Sciatic nerve (tissue), 2 donors: ENCODE measurements around the gene ADAM23. TPM values are rescaled to one million over a fixed set of nuclear protein-coding genes. Genes with fewer than 3 reads are reported as not detected.
"Not testable (repeated sequence)": the region's sequence is repeated elsewhere in the genome, so short reads cannot be mapped to it uniquely, and the experiment has no call there.

ENCODE experiments used
- ATAC-seq: fragments of 200-7000 bp; cut with Tn5 transposase; one replicate; pipeline ENCODE4 v1.9.1; 2020; ENCODE audit warnings: mild to moderate bottlenecking, moderate library complexity
- DNase-seq: peaks from one replicate; pipeline ENCODE4 v3.0.0-alpha.2; 2020; ENCODE audit warnings: low spot score
- intact Hi-C: fragments of 100-400 bp; cut with DNase I; formaldehyde crosslinking; loops from one replicate; pipeline ENCODE4 v1.14.2; 2022
- total RNA-seq: library from RNA; stranded (reverse); fragmentation: NEBNext Ultra II Directional; extraction: Animal tissue kit (Norgen Biotek cat#: 25700); gene quantifications from one replicate; pipeline ENCODE4 v1.2.1, GENCODE V29; 2021
- donor health status: DM: no; HTN: no; CAD: no.
- donor health status: DM: no; HTN: no; CAD: no.

ADAM23 gene, protein sequence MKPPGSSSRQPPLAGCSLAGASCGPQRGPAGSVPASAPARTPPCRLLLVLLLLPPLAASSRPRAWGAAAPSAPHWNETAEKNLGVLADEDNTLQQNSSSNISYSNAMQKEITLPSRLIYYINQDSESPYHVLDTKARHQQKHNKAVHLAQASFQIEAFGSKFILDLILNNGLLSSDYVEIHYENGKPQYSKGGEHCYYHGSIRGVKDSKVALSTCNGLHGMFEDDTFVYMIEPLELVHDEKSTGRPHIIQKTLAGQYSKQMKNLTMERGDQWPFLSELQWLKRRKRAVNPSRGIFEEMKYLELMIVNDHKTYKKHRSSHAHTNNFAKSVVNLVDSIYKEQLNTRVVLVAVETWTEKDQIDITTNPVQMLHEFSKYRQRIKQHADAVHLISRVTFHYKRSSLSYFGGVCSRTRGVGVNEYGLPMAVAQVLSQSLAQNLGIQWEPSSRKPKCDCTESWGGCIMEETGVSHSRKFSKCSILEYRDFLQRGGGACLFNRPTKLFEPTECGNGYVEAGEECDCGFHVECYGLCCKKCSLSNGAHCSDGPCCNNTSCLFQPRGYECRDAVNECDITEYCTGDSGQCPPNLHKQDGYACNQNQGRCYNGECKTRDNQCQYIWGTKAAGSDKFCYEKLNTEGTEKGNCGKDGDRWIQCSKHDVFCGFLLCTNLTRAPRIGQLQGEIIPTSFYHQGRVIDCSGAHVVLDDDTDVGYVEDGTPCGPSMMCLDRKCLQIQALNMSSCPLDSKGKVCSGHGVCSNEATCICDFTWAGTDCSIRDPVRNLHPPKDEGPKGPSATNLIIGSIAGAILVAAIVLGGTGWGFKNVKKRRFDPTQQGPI
- total RNA-seq = 9.4 TPM

DNA sequence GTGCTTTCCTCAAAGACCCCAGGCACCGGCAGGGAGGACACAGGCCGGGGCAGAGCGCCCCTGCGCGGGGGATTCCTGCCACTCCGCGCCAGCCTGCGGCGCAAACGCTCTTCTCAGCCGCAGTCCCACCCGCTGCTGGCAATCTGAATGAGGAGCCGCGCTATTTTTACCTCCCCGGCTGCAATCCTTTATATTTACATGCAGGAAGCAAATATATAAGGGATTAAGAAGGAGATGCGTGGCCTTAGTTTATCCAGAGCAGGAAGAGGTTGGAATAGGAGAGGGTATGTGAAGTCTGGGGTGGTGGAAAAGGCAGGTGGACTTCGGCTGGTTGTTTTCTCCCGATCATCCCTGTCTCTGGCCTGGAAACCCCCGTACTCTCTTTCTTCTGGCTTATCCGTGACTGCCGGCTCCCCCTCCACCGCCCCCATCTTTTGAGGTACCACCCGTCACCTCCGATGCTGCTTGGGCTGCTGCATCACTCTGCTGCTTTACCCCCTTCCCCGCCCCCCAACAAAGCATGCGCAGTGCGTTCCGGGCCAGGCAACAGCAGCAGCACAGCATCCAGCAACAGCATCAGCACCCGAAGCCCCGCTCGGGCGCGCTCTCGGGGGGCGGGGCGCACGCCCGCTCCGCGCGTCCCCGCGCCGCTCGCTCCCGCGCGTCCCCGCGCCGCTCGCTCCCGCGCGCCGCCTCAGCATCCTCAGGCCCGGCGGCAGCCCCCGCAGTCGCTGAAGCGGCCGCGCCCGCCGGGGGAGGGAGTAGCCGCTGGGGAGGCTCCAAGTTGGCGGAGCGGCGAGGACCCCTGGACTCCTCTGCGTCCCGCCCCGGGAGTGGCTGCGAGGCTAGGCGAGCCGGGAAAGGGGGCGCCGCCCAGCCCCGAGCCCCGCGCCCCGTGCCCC is at the start of gene ADAM23:
Gene ADAM23, plus strand, starts transcription at position 700 of the 902 bp plus-strand sequence. CDS start 335 bp downstream, outside the sequence.
- intact Hi-C loops = no loop called here
- peak; percentile 91 for ATAC-seq
- peak; percentile 73 for DNase-seq

DNA sequence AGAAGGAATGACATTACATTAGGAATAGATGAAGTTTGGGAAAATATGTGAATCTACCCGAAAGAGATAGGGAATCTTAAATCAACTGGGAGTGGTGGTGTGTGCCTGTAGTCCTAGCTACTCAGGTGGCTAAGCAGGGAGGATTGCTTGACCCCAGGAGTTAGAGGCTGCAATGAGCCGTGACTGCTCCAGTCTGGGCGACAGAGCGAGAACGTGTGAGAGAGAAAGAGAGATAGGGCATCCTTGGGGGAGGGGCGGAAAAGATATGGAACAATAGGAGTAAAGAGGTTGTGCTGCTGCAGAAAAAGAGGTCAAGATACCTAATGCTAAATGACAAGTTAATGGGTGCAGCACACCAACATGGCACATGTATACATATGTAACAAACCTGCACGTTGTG is 47.1 kb upstream of the ADAM23 start:
- ATAC-seq (no peak), DNase-seq (no peak)
- intact Hi-C loops = no loop called here

DNA sequence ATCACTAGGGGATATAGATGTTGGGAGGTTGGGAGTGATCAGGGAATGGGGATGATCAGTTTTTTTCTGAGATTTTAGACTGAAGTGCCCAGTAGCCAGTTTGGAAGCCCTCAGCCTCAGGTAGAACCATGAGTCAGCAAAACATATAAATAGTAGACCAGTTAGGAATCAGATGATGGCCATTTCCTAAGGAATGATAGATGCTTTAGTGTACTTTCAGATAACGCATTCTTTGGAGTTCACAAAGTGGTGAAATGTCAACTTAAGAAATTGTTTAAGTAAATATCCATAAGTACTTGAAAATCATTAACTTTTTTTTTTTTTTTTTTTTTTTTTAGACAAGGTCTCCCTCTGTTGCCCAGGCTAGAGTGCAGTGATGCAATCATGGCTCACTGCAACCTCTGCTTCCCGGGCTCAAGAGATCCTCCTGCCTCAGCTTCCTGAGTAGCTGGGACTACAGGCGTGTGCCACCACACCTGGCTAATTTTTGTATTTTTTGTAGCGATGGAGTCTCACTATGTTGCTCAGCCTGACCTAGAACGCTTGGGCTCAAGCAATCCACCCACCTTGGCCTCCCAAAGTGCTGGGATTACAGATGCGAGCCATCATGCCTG is 40.3 kb upstream of the ADAM23 start:
- DNase-seq, ATAC-seq, intact Hi-C loops: not testable (repeated sequence)

GRCh38 chr2:206408323-206409320 is 34.7 kb upstream of the ADAM23 start:
- intact Hi-C loops = no loop called here
- DNase-seq = no peak

DNA sequence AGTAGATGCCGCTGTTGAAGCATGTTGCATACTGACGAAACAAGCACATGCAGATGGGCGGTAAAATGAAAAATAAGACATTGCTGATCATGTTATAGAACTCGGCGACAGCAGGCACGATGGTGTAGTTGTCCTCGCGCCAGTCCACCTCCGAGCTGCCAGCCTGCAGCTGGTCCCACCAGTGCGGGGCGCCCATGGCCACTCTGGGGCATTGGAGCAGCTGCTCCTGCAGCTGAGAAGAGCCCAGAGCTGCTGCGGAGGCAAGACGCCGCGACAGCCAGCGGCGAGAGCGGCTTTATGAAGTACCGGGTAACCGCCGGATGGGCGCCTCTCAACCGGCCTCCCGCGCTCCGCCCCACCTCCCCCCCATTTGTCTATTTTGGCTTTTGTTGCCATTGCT is 32.6 kb upstream of the ADAM23 start:
- intact Hi-C loops = no loop called here
- DNase-seq (no peak), ATAC-seq (no peak)

More at GRCh38 chr2:206408323-206409320, 34.7 kb upstream of the ADAM23 start:
- no peak for ATAC-seq

DNA sequence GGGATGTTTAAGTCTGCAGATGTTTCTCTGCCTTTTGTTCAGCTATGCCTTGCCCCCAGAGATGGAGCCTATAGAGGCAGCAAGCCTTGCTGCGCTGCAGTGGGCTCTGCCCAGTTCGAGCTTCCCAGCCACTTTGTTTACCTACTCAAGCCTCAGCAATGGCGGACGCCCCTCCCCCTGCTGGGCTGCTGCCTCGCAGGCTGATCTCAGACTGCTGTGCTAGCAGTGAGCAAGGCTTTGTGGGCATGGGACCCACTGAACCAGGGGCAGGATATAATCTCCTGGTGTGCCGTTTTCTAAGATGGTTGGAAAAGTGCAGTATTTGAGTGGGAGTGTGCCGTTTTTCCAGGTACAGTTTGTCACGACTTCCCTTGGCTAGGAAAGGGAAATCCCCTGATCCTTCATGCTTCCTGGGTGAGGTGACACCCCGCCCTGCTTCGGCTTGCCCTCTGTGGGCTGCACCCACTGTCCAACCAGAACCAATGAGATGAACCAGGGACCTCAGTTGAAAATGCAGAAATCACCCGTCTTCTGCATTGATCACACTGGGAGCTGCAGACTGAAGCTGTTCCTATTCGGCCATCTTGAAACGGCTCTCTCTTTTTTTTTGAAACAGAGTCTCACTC is 27.6 kb upstream of the ADAM23 start:
- intact Hi-C loops = no loop called here
- ATAC-seq (no peak), DNase-seq (no peak)

GRCh38 chr2:206418968-206419367 is 24.4 kb upstream of the ADAM23 start:
- intact Hi-C loops = no loop called here
- ATAC-seq (no peak), DNase-seq (no peak)

DNA sequence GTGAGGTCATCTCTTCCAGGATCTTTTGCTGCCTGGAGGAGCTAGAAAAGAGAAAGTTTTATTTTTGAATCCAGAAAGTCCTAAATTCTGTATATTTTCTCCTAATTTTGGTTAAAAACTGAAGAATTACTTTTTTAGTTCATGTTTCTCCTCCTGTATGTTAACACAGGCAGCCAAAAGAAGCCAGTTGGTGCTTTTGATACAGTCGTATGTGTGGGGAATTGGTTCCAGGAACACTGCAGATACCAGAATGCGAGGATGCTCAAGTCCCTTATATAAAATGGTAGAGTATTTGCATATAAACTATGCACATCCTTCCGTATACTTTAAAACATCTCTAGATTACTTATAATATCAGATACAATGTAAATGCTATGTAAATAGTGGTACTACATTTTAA is 22.6 kb upstream of the ADAM23 start:
- no peak for DNase-seq
- no peak for ATAC-seq
- intact Hi-C loops = no loop called here

DNA sequence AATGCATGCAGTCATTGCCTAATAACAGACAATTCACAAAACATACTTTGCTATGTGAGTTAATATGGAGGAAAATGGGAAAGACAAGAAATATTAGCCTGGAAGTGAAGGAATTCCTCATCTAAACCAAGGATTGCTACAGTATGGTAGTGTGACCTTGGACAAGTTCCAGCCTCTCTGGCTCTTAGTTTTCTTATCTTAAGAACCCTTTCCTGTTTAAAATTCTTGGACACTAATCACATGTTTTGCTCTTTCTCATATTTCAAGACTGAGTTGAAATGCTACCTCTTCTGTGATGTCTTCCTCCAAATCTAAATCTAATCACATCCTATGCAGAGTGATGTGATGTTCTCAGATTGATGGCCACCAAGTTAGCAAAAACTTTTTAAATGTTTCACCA is 20.8 kb upstream of the ADAM23 start:
- no peak for ATAC-seq

GRCh38 chr2:206423147-206423546 is 20.2 kb upstream of the ADAM23 start:
- ATAC-seq = no peak
- DNase-seq = no peak
- intact Hi-C loops = no loop called here

More for the DNA sequence above, 20.8 kb upstream of the ADAM23 start:
- intact Hi-C loops = no loop called here
- no peak for DNase-seq

DNA sequence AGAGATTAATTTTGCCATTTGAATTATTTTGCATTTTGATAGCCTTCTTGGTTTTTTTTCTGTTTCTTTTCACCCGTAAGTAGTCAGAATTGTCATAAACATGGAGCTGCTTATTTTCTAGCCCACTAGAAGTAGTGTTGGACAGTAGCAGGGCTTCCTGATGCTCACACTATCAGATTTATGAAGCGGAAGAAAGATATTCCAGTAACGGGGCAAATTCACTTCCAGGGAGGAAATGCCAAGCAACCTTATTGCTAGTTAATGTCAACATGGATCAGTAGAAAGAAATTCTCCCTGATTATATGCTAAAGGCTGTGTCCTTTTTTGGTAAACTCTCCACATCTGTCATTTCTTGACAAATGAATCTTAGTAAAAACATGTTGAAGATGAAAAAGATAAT is 19.2 kb upstream of the ADAM23 start:
- no peak for DNase-seq
- intact Hi-C loops = no loop called here
- ATAC-seq = no peak

GRCh38 chr2:206428783-206429182 is 14.5 kb upstream of the ADAM23 start:
- intact Hi-C loops = no loop called here
- ATAC-seq = no peak

GRCh38 chr2:206430452-206430851 is 12.9 kb upstream of the ADAM23 start:
- ATAC-seq = no peak
- no peak for DNase-seq
- intact Hi-C loops = no loop called here

More at GRCh38 chr2:206428783-206429182, 14.5 kb upstream of the ADAM23 start:
- no peak for DNase-seq

DNA sequence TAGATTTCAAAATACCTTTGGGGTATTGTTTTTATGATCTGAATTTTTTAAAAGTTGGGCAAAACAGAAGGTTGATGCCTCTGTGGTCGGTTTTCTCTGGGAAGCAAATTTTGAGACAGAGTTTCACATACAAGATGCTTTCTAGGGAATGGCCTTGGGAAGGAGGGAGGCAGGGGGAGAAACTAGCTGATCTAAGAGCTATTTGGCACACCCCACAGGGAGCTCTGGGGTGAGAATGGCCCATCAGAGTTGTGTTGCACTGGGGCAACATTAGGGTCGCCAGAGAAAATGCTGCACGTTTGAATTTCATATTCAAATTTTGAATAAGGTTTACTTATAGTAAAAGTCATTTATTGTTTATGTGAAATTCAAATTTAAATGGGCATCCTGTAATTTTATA is 11.9 kb upstream of the ADAM23 start:
- intact Hi-C loops = no loop called here
- ATAC-seq (no peak), DNase-seq (no peak)

- DNase-seq = no peak
- intact Hi-C loops = no loop called here
- no peak for ATAC-seq
These were observed 10.9 kb upstream of the ADAM23 start for GRCh38 chr2:206432193-206433082.

- intact Hi-C loops = no loop called here
- DNase-seq (no peak), ATAC-seq (no peak)
These were observed 10.1 kb upstream of the ADAM23 start for GRCh38 chr2:206433190-206433589.
